Astrocyte of the spinal cord (primary cell): ENCODE data around the gene TMEM52B.
"Not testable (repeated sequence)": the region's sequence is repeated elsewhere in the genome, so short reads cannot be mapped to it uniquely, and the experiment has no call there.

ENCODE experiments used
- DNase-seq: peaks from one replicate; pipeline ENCODE4 v3.0.0; 2011; ENCODE audit warnings: low read depth, low spot score
- H3K4me3 ChIP-seq: 2 replicates; pipeline ENCODE4 v1.5.1; 2011; ENCODE audit warnings: low read depth, mild to moderate bottlenecking, low read length, moderate library complexity
- in situ Hi-C: cut with HindIII; loops from 2 replicates; pipeline ENCODE4 v1.10.0; 2017; ENCODE audit warnings: low sequenced_read_pairs
- TF ChIP-seq, protein P1 (sequence below): IDR thresholded peaks from 2 replicates; pipeline ENCODE4 v1.5.1; 2012; ENCODE audit warnings: low read depth, mild to moderate bottlenecking, low read length, inconsistent platforms

TMEM52B gene

DNA sequence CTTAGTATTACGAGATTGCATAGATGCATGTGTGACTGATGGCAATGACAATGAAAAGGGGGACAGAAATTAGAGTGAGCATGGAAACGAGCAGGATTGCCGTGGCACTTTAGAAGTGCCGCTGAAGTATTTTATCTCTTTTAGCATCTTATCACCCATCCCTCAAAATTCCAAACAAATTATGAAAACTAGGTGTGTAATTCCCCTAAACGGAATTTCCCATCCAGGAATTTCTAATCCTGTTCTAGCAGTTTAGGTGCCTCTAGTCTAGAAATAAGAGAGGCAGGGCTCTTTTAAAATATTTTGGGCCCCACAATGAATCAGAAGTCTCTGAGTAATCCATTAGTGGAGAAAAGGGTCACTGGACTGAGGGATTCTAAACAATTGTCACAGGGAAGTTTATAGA, 947 bp downstream of the TMEM52B start:
- DNase-seq = no peak
- in situ Hi-C loops = no loop called here
- TF ChIP-seq, protein P1, sequence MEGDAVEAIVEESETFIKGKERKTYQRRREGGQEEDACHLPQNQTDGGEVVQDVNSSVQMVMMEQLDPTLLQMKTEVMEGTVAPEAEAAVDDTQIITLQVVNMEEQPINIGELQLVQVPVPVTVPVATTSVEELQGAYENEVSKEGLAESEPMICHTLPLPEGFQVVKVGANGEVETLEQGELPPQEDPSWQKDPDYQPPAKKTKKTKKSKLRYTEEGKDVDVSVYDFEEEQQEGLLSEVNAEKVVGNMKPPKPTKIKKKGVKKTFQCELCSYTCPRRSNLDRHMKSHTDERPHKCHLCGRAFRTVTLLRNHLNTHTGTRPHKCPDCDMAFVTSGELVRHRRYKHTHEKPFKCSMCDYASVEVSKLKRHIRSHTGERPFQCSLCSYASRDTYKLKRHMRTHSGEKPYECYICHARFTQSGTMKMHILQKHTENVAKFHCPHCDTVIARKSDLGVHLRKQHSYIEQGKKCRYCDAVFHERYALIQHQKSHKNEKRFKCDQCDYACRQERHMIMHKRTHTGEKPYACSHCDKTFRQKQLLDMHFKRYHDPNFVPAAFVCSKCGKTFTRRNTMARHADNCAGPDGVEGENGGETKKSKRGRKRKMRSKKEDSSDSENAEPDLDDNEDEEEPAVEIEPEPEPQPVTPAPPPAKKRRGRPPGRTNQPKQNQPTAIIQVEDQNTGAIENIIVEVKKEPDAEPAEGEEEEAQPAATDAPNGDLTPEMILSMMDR = no peak
- H3K4me3 ChIP-seq = no peak overlapping the region

GRCh38 chr12:10182354-10183049, 3.7 kb downstream of the TMEM52B start:
- DNase-seq = peak; percentile 34
- H3K4me3 ChIP-seq = no peak overlapping the region
- TF ChIP-seq, protein P1 = no peak
- in situ Hi-C loops = no loop called here

GRCh38 chr12:10184261-10184843, 5.5 kb downstream of the TMEM52B start:
- peak; percentile 36 for DNase-seq
- in situ Hi-C loops = no loop called here
- TF ChIP-seq, protein P1 = no peak
- H3K4me3 ChIP-seq = no peak overlapping the region

GRCh38 chr12:10186299-10186698, 7.5 kb downstream of the TMEM52B start:
- TF ChIP-seq, protein P1 = no peak
- in situ Hi-C loops = no loop called here

DNA sequence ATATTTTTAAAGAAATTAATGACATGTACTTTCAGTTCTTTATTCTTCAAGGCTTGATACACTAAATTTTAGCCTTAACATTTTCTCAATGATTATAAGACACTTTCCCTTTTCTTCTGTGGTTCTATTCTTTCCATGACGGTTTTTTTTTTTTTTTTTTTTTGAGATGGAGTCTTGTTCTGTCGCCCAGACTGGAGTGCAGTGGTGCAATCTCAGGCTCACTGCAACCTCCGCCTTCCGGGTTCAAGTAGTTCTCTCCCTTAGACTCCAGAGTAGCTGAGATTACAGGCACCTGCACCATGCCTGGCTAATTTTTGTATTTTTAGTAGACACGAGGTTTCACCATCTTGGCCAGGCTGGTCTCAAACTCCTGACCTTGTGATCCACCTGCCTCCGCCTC, 8.1 kb downstream of the TMEM52B start:
- DNase-seq, in situ Hi-C loops: not testable (repeated sequence)

More at GRCh38 chr12:10186299-10186698, 7.5 kb downstream of the TMEM52B start:
- DNase-seq = no peak
- no peak overlapping the region for H3K4me3 ChIP-seq

GRCh38 chr12:10189653-10190052, 10.8 kb downstream of the TMEM52B start:
- TF ChIP-seq, protein P1 = no peak
- in situ Hi-C loops = no loop called here
- no peak for DNase-seq
- no peak overlapping the region for H3K4me3 ChIP-seq

More for the DNA sequence above, 8.1 kb downstream of the TMEM52B start:
- H3K4me3 ChIP-seq = not testable (repeated sequence)

DNA sequence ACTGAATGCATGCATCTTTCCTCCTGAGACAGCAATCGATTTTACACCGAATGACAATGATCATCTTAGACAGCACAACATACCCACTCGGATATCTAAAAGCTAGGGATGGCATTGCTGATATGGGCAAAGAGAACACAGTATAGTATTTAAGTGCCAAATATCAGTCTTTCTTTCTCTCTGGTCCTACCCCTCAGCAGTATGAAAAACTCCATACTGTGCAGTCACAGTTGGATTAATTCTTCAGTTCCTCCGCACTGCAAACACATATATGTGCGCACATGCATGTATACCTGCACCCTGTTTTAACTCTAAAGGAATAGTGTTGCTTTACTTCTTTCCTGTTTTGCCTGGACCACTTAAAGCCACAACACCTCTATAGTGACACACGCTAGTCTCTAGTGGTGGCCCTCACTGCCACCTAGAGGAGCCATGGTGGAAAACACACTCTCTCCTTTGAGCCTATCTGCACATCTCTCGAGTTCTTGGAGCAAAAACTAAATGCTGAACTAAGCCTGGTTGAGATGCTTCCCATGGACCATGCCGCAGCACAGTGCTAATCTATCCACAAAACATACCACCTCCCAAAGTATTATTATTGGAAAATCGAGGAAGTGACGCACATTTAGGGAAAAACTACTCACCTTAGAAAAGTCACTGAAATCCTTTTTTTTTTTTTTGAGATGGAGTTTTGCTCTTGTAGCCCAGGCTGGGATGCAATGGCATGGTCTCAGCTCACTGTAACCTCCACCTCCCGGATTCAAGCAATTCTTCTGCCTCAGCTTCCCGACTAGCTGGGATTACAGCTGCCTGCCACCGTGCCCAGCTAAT, 11.9 kb downstream of the TMEM52B start:
- TF ChIP-seq, protein P1 = peak; percentile 85
- no peak overlapping the region for H3K4me3 ChIP-seq
- in situ Hi-C loops = no loop called here
- peak; percentile 60 for DNase-seq
